Measurements from ENCODE around the gene EIF2AK3.

EIF2AK3 gene

DNA sequence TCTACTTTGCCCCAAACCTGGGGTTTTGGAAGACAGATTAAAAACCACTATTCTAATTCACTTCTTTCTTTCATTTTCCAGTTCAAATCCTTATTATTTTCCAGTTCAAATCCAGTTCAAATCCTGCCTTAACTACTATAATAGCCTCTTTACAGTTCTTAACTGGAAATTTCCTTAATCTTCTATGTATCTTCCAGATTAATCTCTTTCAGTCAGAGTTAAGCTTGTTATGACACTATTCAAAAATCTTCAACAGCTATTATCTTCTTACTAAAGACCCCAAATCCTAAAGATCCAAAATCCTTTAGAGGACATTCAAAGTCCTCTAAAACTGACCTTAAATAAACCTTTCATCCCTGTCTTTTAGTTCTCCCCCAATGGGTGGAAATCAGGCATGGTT is 30.1 kb downstream of the EIF2AK3 start:
- H3K36me3 ChIP-seq (ENCODE audit: insufficient read depth, low read length): no peaks in the 10 kb centered on the region
- H3K9ac ChIP-seq (ENCODE audit: insufficient read length): no peak overlapping the region
- DNase-seq (ENCODE audit: low read depth, low spot score): no peak
- no peaks in the 10 kb centered on the region for H3K9me3 ChIP-seq (ENCODE audit: low read depth, low read length)
- no peak overlapping the region for H3K4me3 ChIP-seq
- TF ChIP-seq EZH2 (IDR thresholded peaks at IDR 0.05) (no peak), FOXP2 (optimal IDR thresholded peaks at IDR 0.05; ENCODE audit: control extremely low read depth, extremely low read length, insufficient read depth) (no peak), POLR2AphosphoS5 (IDR thresholded peaks at IDR 0.05; ENCODE audit: borderline replicate concordance, low read depth, low read length) (no peak)
- no peak overlapping the region for H3K27ac ChIP-seq

DNA sequence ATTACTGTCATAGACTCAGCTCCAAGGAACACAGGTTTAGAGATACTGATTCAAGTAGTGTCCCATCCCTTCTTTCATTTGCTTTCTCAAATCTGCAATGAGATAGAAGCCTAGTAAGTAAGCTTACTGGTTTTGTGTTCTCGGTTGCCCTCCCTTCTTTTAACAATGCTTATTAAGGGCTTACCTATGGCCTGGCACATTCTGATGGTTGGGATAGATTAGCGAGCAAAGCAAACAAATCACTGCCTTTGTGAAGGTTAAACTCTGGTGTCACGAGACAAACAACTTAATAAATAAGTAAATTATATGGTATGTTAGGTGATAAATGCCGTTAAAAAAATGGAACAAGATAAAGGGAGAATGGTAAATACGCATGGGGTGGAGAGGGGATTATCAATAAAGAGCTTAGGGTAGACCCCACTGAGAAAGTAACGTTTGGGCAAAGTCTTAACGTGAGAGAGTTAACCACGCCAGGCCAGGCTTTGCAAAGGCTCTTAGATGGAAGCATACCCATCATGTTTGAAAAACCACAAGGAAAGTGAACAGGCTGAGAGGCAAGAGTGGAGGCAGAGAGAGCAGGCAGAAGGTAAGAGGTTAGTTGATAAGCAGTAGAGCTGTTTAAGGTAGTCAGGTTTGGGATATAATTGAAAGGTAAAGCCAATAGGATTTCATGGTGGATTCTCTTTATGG is 31.0 kb downstream of the EIF2AK3 start:
- TF ChIP-seq EZH2 (IDR thresholded peaks at IDR 0.05): no peak
- no peaks in the 10 kb centered on the region for H3K36me3 ChIP-seq (ENCODE audit: insufficient read depth, low read length)
- no peak overlapping the region for H3K4me3 ChIP-seq
- H3K9me3 ChIP-seq (ENCODE audit: low read depth, low read length): no peaks in the 10 kb centered on the region
- H3K27ac ChIP-seq: no peak overlapping the region
- DNase-seq (ENCODE audit: low read depth, low spot score): no peak
- H3K9ac ChIP-seq (ENCODE audit: insufficient read length): no peak overlapping the region

GRCh38 chr2:88591698-88592097 is 35.6 kb downstream of the EIF2AK3 start:
- no peaks in the 10 kb centered on the region for H3K9me3 ChIP-seq (ENCODE audit: low read depth, low read length)
- H3K27ac ChIP-seq: no peak overlapping the region
- no peak for TF ChIP-seq FOXP2 (optimal IDR thresholded peaks at IDR 0.05; ENCODE audit: control extremely low read depth, extremely low read length, insufficient read depth)
- no peak for TF ChIP-seq POLR2AphosphoS5 (IDR thresholded peaks at IDR 0.05; ENCODE audit: borderline replicate concordance, low read depth, low read length)
- no peak for TF ChIP-seq EZH2 (IDR thresholded peaks at IDR 0.05)
- DNase-seq (ENCODE audit: low read depth, low spot score): no peak
- no peaks in the 10 kb centered on the region for H3K36me3 ChIP-seq (ENCODE audit: insufficient read depth, low read length)
- H3K4me3 ChIP-seq: no peak overlapping the region
- no peak overlapping the region for H3K9ac ChIP-seq (ENCODE audit: insufficient read length)

GRCh38 chr2:88590998-88591613 is 36.2 kb downstream of the EIF2AK3 start:
- no peak for TF ChIP-seq POLR2AphosphoS5 (IDR thresholded peaks at IDR 0.05; ENCODE audit: borderline replicate concordance, low read depth, low read length)
- no peak for TF ChIP-seq FOXP2 (optimal IDR thresholded peaks at IDR 0.05; ENCODE audit: control extremely low read depth, extremely low read length, insufficient read depth)
- no peak for TF ChIP-seq EZH2 (IDR thresholded peaks at IDR 0.05)
- H3K27ac ChIP-seq: no peak overlapping the region

GRCh38 chr2:88585969-88586368 is 41.3 kb downstream of the EIF2AK3 start:
- Histone ChIP-seq H3K4me3 (no peak overlapping the region), H3K27ac (no peak overlapping the region), H3K9ac (ENCODE audit: insufficient read length) (no peak overlapping the region), H3K9me3 (ENCODE audit: low read depth, low read length) (no peaks in the 10 kb centered on the region), H3K36me3 (ENCODE audit: insufficient read depth, low read length) (no peaks in the 10 kb centered on the region)
- TF ChIP-seq EZH2 (IDR thresholded peaks at IDR 0.05) (no peak), FOXP2 (optimal IDR thresholded peaks at IDR 0.05; ENCODE audit: control extremely low read depth, extremely low read length, insufficient read depth) (no peak), POLR2AphosphoS5 (IDR thresholded peaks at IDR 0.05; ENCODE audit: borderline replicate concordance, low read depth, low read length) (no peak)
- DNase-seq (ENCODE audit: low read depth, low spot score): no peak

More at GRCh38 chr2:88590998-88591613, 36.2 kb downstream of the EIF2AK3 start:
- H3K9ac ChIP-seq (ENCODE audit: insufficient read length): no peak overlapping the region
- no peaks in the 10 kb centered on the region for H3K9me3 ChIP-seq (ENCODE audit: low read depth, low read length)
- no peak overlapping the region for H3K4me3 ChIP-seq
- no peaks in the 10 kb centered on the region for H3K36me3 ChIP-seq (ENCODE audit: insufficient read depth, low read length)
- DNase-seq (ENCODE audit: low read depth, low spot score): no peak

- Histone ChIP-seq H3K27ac (no peak overlapping the region), H3K36me3 (ENCODE audit: insufficient read depth, low read length) (no peaks in the 10 kb centered on the region), H3K4me3 (no peak overlapping the region), H3K9ac (ENCODE audit: insufficient read length) (no peak overlapping the region), H3K9me3 (ENCODE audit: low read depth, low read length) (no peaks in the 10 kb centered on the region)
- TF ChIP-seq POLR2AphosphoS5 (IDR thresholded peaks at IDR 0.05; ENCODE audit: borderline replicate concordance, low read depth, low read length): no peak
- TF ChIP-seq EZH2 (IDR thresholded peaks at IDR 0.05): no peak
- TF ChIP-seq FOXP2 (optimal IDR thresholded peaks at IDR 0.05; ENCODE audit: control extremely low read depth, extremely low read length, insufficient read depth): no peak
- DNase-seq (ENCODE audit: low read depth, low spot score): no peak
Observed at GRCh38 chr2:88582030-88582429, 45.2 kb downstream of the EIF2AK3 start.

- Histone ChIP-seq H3K9me3 (ENCODE audit: low read depth, low read length) (no peaks in the 10 kb centered on the region), H3K4me3 (no peak overlapping the region), H3K9ac (ENCODE audit: insufficient read length) (no peak overlapping the region), H3K27ac (no peak overlapping the region), H3K36me3 (ENCODE audit: insufficient read depth, low read length) (peaks cover 2% of the 10 kb centered on the region; the same call in 1 of the 2 replicates)
- no peak for TF ChIP-seq EZH2 (IDR thresholded peaks at IDR 0.05)
- TF ChIP-seq POLR2AphosphoS5 (IDR thresholded peaks at IDR 0.05; ENCODE audit: borderline replicate concordance, low read depth, low read length): no peak
- TF ChIP-seq FOXP2 (optimal IDR thresholded peaks at IDR 0.05; ENCODE audit: control extremely low read depth, extremely low read length, insufficient read depth): no peak
- DNase-seq (ENCODE audit: low read depth, low spot score): no peak
Observed at GRCh38 chr2:88580088-88580487, 47.2 kb downstream of the EIF2AK3 start.

GRCh38 chr2:88575630-88576029 is 51.6 kb downstream of the EIF2AK3 start:
- Histone ChIP-seq H3K9ac (ENCODE audit: insufficient read length) (no peak overlapping the region), H3K9me3 (ENCODE audit: low read depth, low read length) (no peaks in the 10 kb centered on the region), H3K27ac (no peak overlapping the region), H3K4me3 (no peak overlapping the region), H3K36me3 (ENCODE audit: insufficient read depth, low read length) (peaks cover 9% of the 10 kb centered on the region; the same call in 1 of the 2 replicates)
- no peak for TF ChIP-seq POLR2AphosphoS5 (IDR thresholded peaks at IDR 0.05; ENCODE audit: borderline replicate concordance, low read depth, low read length)
- no peak for TF ChIP-seq FOXP2 (optimal IDR thresholded peaks at IDR 0.05; ENCODE audit: control extremely low read depth, extremely low read length, insufficient read depth)
- no peak for TF ChIP-seq EZH2 (IDR thresholded peaks at IDR 0.05)
- no peak for DNase-seq (ENCODE audit: low read depth, low spot score)

All from SK-N-MC (cell line).